Kidney (tissue), 14 donors: ENCODE results near the gene RSRC1. TPM values are rescaled to one million over a fixed set of nuclear protein-coding genes. Genes with fewer than 3 reads are reported as not detected.

Experiments
- DNase-seq, 5 donors: peaks; one replicate each; pipeline ENCODE4 v3.0.0-alpha.2; 2013 to 2020
- FAIRE-seq: peaks from 2 replicates; lab custom pipeline; 2012; peaks lifted over from hg19 to GRCh38; lab: Jason Lieb, UNC
- H3K27ac ChIP-seq, 2 donors: one replicate each; pipeline ENCODE4 v1.7.0; 2013; ENCODE audit warnings: low read depth in 2 of 2, low read length in 2 of 2, inconsistent platforms in 1 of 2
- H3K27me3 ChIP-seq: one replicate; pipeline ENCODE4 v1.7.1; 2013; ENCODE audit warnings: low read length, inconsistent platforms; ENCODE audit not compliant: control insufficient read depth, insufficient read depth
- H3K36me3 ChIP-seq, 3 donors: one replicate each; pipeline versions ENCODE4 v1.7.0 to v1.7.1; 2013; ENCODE audit warnings: low read length in 3 of 3, control low read depth in 1 of 3, inconsistent platforms in 1 of 3; ENCODE audit not compliant: insufficient read depth in 3 of 3, control insufficient read depth in 2 of 3
- H3K4me1 ChIP-seq, 3 donors: one replicate each; pipeline versions ENCODE4 v1.7.0 to v1.7.1; 2013; ENCODE audit warnings: low read length in 3 of 3, inconsistent platforms in 1 of 3, low read depth in 1 of 3; ENCODE audit not compliant: control insufficient read depth in 2 of 3, insufficient read depth in 2 of 3
- H3K4me3 ChIP-seq, 3 donors: one replicate each; pipeline versions ENCODE4 v1.7.0 to v1.8.1; 2013; ENCODE audit warnings: low read length in 3 of 3, control low read depth in 1 of 3, inconsistent platforms in 1 of 3
- H3K9ac ChIP-seq, 3 donors: one replicate each; pipeline versions ENCODE4 v1.7.0 to v1.7.1; 2013; ENCODE audit warnings: low read length in 3 of 3, control low read depth in 1 of 3, inconsistent platforms in 1 of 3
- H3K9me3 ChIP-seq, 3 donors: one replicate each; pipeline versions ENCODE4 v1.7.0 to v1.7.1; 2013; ENCODE audit warnings: low read length in 3 of 3, control low read depth in 1 of 3, inconsistent platforms in 1 of 3; ENCODE audit not compliant: control insufficient read depth in 2 of 3, insufficient read depth in 1 of 3
- CTCF ChIP-seq: IDR thresholded peaks from 3 replicates; pipeline ENCODE4 v1.5.1; 2012; ENCODE audit warnings: mild to moderate bottlenecking, moderate library complexity, borderline replicate concordance; ENCODE audit not compliant: insufficient read depth; ENCODE audit errors: extremely low read depth
- intact Hi-C: fragments of 100-400 bp; cut with DNase I; formaldehyde crosslinking; loops from one replicate; pipeline ENCODE4 v1.11.1; 2022
- polyA plus RNA-seq: library from polyadenylated mRNA; stranded (reverse); fragments of 350-450 nt; fragmentation: Illumina TruSeq; extraction: RNeasy Lipid Tissue Mini Kit (QIAGEN cat#74804); gene quantifications from one replicate; pipeline ENCODE4 v1.2.3, GENCODE V29; 2014; ENCODE audit warnings: low read depth, low replicate concordance; ENCODE audit not compliant: insufficient read depth
- total RNA-seq: library from RNA; stranded (reverse); fragmentation: NEBNext Ultra II Directional; extraction: Animal tissue kit (Norgen Biotek cat#: 25700); gene quantifications from one replicate; pipeline ENCODE4 v1.2.1, GENCODE V29; 2021
- donor health status: control.
- donor health status: control.
- donor health status: control.
- donor health status: control.
- donor health status: control.
- donor health status: DM: yes; HTN: yes; CAD: no.
- donor health status: Normal renal cell carcinoma (clear cell type).

The RSRC1 gene
- total and polyA plus RNA-seq, 2 donors from 2014 or later: 14.3 to 33.8 TPM

- no peaks in the 10 kb centered on the region for H3K9me3 ChIP-seq
- H3K27ac ChIP-seq: no peak overlapping the region
- no peaks in the 10 kb centered on the region for H3K36me3 ChIP-seq
- H3K9ac ChIP-seq: no peak overlapping the region
- H3K4me1 ChIP-seq: no peaks in the 10 kb centered on the region
- intact Hi-C loops: no loop called here
- TF ChIP-seq CTCF: no peak
- H3K27me3 ChIP-seq: no peaks in the 10 kb centered on the region
- H3K4me3 ChIP-seq: no peak overlapping the region
- FAIRE-seq (no peak), DNase-seq (no peak)
Measured at GRCh38 chr3:158486200-158486599, 376.3 kb downstream of the RSRC1 start.

GRCh38 chr3:158488670-158489069, 378.8 kb downstream of the RSRC1 start:
- H3K9me3 ChIP-seq: no peaks in the 10 kb centered on the region
- no peak overlapping the region for H3K4me3 ChIP-seq
- H3K27me3 ChIP-seq: no peaks in the 10 kb centered on the region
- no peak overlapping the region for H3K27ac ChIP-seq
- no peak for FAIRE-seq
- no peak for DNase-seq
- H3K9ac ChIP-seq: no peak overlapping the region
- H3K36me3 ChIP-seq: no peaks in the 10 kb centered on the region
- no peaks in the 10 kb centered on the region for H3K4me1 ChIP-seq
- TF ChIP-seq CTCF: no peak
- intact Hi-C loops: no loop called here

GRCh38 chr3:158489181-158489580, 379.3 kb downstream of the RSRC1 start:
- Histone ChIP-seq H3K36me3 (no peaks in the 10 kb centered on the region), H3K9me3 (no peaks in the 10 kb centered on the region), H3K9ac (no peak overlapping the region), H3K27ac (no peak overlapping the region), H3K27me3 (no peaks in the 10 kb centered on the region), H3K4me1 (no peaks in the 10 kb centered on the region), H3K4me3 (no peak overlapping the region)
- peak; percentile 77 for FAIRE-seq
- no peak for TF ChIP-seq CTCF
- intact Hi-C loops: no loop called here
- DNase-seq: no peak

GRCh38 chr3:158491968-158492367, 382.1 kb downstream of the RSRC1 start:
- Histone ChIP-seq H3K27me3 (no peaks in the 10 kb centered on the region), H3K4me1 (no peaks in the 10 kb centered on the region), H3K9me3 (no peaks in the 10 kb centered on the region), H3K27ac (no peak overlapping the region), H3K4me3 (no peak overlapping the region), H3K36me3 (no peaks in the 10 kb centered on the region), H3K9ac (no peak overlapping the region)
- intact Hi-C loops: no loop called here
- TF ChIP-seq CTCF: no peak
- DNase-seq: no peak
- FAIRE-seq: no peak
